Occipital lobe (tissue), 2 donors: ENCODE measurements around the gene OSBP2. TPM values are rescaled to one million over a fixed set of nuclear protein-coding genes. Genes with fewer than 3 reads are reported as not detected.
"Not testable (repeated sequence)": the region's sequence is repeated elsewhere in the genome, so short reads cannot be mapped to it uniquely, and the experiment has no call there.

Experiments used
- DNase-seq: peaks from one replicate; lab custom pipeline; 2025; lab: John Stamatoyannopoulos, UW
- total RNA-seq: library from RNA; depleted of rRNA; stranded (reverse); fragments of >200 nt; gene quantifications from one replicate; pipeline ENCODE4 v1.2.3, GENCODE V29; 2014

The OSBP2 gene
- total RNA-seq, 1 donor from 2014 or later, result 27.0 TPM

- DNase-seq, result no peak
These were observed 23.8 kb downstream of the OSBP2 start for GRCh38 chr22:30718491-30718890.

- DNase-seq, result no peak
These were observed 24.3 kb downstream of the OSBP2 start for GRCh38 chr22:30718938-30719337.

- no peak for DNase-seq
These were observed 25.7 kb downstream of the OSBP2 start for GRCh38 chr22:30720263-30720837.

- DNase-seq, result no peak
These were observed 27.1 kb downstream of the OSBP2 start for GRCh38 chr22:30721741-30722140.

DNA sequence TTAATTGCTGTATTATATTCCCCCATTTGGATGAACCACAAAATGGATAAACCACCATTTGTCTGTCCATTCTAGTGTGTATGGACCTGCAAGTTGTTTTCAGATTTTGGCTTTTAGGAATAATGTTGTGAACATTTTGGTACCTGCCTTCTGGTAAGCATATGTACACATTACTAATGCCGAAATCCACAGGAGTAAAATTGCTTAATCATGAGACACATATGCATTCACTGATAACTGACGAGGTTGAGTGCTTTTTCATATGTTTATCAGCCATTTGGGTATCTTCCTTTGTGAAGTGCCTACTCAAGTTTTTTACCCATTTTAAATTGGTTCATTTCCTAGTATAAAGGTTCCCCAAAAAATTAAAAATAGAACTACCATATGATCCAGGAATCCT, 34.2 kb downstream of the OSBP2 start:
- DNase-seq, result no peak

DNA sequence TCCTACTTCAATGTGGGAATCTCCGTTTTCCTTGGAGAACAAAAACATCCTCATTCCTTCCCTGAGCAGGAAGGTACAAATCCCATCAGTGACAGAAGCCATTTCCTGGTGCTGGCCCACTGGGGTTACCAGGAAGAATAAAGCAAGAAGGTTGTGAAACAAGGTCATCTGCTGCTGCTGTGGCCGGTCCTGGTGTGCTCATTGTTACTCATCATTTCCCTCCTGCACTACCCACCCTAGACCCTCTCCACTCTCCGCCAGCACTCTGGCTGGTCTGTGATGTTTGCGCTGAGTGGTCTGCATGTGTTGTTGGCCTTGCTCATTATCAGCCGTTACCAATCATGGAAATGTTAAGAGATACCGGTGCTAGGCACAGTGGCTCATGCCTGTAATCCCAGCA, 37.0 kb downstream of the OSBP2 start:
- no peak for DNase-seq

DNA sequence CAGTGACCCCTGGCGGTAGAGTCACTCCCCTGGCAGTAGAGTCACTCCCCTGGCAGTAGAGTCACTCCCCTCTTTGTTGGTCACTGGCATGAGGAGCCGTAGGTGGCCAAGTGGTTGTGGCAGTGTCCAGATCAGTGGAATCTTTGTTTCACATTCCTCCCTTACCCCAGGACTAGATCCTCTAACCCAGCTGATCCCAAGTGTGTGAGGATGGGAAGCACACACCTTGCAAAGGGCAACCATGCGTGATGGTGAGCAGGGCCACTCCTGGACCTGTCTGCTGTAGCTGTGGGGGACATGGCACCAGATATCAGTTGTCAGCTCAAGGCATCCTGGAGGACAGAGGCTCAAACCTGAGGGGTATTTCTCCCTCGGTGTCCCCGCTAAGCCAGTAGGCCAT, 37.8 kb downstream of the OSBP2 start:
- no peak for DNase-seq

GRCh38 chr22:30733181-30733631, 38.5 kb downstream of the OSBP2 start:
- no peak for DNase-seq

DNA sequence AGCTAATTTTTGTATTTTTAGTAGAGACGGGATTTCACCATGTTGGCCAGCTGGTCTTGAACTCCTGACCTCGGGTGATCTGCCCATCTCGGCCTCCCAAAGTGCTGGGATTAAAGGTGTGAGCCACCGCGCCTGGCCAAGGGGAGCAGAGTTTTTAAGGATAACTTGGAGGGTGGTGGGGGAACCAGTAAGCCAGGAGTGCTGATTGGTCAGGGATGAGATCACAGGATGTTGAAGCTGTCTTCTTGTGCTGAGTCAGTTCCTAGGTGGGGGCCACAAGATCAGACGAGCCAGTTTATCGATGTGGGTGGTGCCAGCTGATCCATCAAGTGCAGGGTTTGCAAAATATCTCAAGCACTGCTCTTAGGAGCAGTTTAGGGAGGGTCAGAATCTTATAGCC, 45.3 kb downstream of the OSBP2 start:
- not testable (repeated sequence) for DNase-seq

DNA sequence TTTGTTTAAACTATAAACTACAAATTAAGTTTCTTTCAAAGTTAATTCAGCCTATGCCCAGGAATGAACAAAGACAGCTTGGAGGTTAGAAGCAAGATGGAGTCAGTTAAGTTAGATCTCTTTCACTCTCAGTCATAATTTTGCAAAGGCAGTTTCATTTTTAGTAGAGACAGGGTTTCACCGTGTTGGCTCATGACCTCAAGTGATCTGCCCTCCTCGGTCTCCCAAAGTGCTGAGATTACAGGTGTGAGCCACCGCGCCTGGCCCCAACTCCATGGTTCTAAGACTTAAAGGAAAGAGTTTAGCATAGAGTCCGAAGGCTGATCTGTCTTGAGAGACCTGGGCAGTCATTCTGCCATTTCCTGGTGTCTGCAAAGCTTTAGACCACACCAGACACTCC, 45.8 kb downstream of the OSBP2 start:
- DNase-seq, result not testable (repeated sequence)

GRCh38 chr22:30742291-30743256, 47.9 kb downstream of the OSBP2 start:
- DNase-seq, result no peak

GRCh38 chr22:30743257-30744020, 48.8 kb downstream of the OSBP2 start:
- DNase-seq, result no peak

- DNase-seq, result no peak
These were observed 49.5 kb downstream of the OSBP2 start for GRCh38 chr22:30744224-30744623.

DNA sequence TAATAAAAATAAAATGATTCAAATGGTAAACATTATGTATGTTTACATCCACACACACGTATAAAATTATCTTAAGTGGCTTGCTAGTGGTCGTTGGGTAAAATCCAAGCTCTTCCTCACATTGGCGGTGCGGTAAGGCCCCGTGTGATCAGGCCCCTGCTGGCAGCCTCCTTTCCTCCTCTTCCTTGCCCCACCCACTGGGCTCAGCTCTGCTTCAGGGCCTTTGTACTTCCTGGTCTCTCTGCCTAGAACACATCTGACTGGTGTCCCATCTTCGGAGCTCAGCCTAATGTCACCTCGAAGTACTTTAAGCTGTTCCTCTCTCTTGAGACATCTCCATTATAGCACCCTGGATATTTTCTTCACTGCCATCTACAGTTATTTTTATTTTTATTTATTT, 52.8 kb downstream of the OSBP2 start:
- DNase-seq, result no peak

- no peak for DNase-seq
These were observed 54.6 kb downstream of the OSBP2 start for GRCh38 chr22:30749272-30749671.

- no peak for DNase-seq
These were observed 55.2 kb downstream of the OSBP2 start for GRCh38 chr22:30749849-30750248.

DNA sequence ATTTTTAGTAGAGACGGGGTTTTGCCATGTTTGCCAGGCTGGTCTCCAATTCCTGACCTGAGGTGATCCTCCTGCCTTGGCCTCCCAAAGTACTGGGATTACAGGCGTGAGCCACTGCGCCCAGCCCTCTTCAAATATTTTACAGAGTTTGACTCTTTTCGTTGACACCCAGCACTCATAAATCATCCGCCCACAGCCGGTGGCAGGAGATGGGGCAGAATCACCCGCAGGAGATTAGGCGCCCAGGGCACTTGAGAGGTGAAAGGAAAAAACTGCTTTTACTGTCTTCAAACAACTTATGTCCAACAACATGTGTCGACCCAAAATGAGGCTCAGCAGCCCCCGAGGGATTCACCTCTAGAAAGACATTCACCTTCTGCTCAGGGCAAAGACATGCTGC, 56.9 kb downstream of the OSBP2 start:
- no peak for DNase-seq

- DNase-seq, result no peak
These were observed 58.1 kb downstream of the OSBP2 start for GRCh38 chr22:30752771-30753170.

- no peak for DNase-seq
These were observed 59.0 kb downstream of the OSBP2 start for GRCh38 chr22:30753701-30754100.

DNA sequence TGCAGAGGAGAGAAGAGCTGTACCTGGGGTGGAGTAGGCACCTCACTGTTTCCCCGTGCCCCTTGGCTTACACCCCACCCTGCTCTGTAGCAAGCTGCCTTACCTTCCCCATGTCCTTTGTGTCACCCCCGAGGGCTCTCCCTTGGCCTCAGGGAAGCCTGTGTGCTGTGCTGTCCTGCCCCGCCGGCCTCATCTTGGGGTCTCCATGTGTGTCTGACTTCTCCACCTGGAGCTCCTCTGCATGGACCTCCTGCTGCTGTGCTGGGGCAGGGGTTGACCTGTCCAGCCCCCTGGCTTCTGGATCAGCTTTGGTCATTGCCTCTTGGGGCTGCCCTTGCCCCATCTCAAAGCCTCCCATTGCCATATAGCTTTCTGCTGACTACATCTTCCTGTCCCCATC, 59.8 kb downstream of the OSBP2 start:
- no peak for DNase-seq

- DNase-seq, result peak; percentile 31
These were observed 60.5 kb downstream of the OSBP2 start for GRCh38 chr22:30754971-30755758.
